Dedifferentiated amniotic fluid mesenchymal stem cell (primary cell): ENCODE measurements around the gene HELQ.
A peak's percentile ranks its signal among the peaks of the same experiment; 100 is the strongest.
"Not testable (repeated sequence)": the region's sequence is repeated elsewhere in the genome, so short reads cannot be mapped to it uniquely, and the experiment has no call there.

ENCODE experiments used
- DNase-seq: peaks from one replicate; pipeline ENCODE4 v3.0.0-alpha.2; 2016; ENCODE audit errors: extremely low spot score

Gene HELQ, protein sequence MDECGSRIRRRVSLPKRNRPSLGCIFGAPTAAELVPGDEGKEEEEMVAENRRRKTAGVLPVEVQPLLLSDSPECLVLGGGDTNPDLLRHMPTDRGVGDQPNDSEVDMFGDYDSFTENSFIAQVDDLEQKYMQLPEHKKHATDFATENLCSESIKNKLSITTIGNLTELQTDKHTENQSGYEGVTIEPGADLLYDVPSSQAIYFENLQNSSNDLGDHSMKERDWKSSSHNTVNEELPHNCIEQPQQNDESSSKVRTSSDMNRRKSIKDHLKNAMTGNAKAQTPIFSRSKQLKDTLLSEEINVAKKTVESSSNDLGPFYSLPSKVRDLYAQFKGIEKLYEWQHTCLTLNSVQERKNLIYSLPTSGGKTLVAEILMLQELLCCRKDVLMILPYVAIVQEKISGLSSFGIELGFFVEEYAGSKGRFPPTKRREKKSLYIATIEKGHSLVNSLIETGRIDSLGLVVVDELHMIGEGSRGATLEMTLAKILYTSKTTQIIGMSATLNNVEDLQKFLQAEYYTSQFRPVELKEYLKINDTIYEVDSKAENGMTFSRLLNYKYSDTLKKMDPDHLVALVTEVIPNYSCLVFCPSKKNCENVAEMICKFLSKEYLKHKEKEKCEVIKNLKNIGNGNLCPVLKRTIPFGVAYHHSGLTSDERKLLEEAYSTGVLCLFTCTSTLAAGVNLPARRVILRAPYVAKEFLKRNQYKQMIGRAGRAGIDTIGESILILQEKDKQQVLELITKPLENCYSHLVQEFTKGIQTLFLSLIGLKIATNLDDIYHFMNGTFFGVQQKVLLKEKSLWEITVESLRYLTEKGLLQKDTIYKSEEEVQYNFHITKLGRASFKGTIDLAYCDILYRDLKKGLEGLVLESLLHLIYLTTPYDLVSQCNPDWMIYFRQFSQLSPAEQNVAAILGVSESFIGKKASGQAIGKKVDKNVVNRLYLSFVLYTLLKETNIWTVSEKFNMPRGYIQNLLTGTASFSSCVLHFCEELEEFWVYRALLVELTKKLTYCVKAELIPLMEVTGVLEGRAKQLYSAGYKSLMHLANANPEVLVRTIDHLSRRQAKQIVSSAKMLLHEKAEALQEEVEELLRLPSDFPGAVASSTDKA

DNA sequence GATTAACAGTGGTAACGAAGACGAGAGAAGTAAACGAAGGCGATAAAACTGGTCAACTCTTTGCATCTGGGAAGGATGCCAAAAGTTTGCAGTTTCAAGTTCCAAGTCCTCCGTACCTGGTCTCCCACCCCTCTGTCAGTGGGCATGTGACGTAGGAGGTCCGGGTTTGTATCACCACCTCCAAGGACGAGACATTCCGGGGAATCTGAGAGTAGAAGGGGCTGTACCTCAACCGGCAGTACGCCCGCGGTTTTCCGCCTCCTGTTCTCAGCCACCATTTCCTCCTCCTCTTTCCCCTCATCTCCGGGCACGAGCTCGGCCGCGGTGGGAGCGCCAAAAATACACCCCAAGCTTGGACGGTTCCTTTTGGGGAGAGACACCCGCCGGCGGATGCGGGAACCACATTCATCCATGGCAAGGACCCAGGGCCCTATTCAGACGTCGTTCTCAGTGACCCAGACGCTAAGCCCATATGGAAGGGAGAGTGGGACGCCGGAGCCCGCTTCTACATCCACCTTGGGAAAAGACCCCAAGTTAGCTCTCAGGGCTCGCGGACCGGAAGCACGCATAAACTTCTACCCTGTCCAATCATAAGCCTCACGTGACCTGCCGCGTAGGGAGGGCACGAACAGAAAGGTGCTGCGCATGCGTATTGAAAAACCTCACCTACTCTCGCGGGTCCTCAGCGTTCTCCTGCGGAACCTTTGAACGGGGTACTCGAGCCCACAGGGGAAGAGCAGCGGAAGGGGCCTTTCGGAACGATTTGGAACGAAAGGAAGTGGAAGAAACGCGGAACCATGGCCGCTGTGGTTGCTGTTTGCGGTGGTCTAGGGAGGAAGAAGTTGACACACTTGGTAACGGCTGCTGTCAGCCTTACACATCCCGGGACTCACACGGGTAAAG lies at the start of gene HELQ, which contains the start of gene MRPS18C:
Gene HELQ (minus strand): TSS at position 543 of the 903 bp plus-strand sequence. CDS start 130 bp downstream, at position 413.
Gene MRPS18C (plus strand): TSS at position 778 of the 903 bp plus-strand sequence. CDS start 20 bp downstream, at position 798.
- peak; percentile 99 for DNase-seq

- no peak for DNase-seq
Observed at GRCh38 chr4:83504996-83505395, 49.4 kb upstream of the HELQ start.

DNA sequence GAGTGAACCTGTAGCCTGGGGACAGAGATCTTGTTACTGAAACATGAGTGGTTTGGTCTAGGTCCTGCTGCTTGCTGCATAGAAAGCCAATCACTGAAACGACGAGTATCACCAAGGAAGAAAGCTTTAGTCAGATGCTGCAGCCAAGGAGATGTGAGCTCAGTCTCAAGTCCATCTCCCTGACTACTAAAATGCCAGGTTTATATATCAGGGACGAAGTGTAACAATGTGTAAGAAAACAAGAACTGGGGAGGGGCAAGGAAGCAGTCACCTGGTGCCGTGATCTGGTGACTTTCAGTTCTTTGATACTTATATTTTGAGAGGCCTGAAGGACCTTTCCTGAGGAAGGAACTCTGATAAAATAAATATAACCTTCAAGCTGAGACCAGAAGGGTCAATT lies 48.9 kb upstream of the HELQ start:
- DNase-seq = no peak

- no peak for DNase-seq
Observed at GRCh38 chr4:83503974-83504373, 48.4 kb upstream of the HELQ start.

DNA sequence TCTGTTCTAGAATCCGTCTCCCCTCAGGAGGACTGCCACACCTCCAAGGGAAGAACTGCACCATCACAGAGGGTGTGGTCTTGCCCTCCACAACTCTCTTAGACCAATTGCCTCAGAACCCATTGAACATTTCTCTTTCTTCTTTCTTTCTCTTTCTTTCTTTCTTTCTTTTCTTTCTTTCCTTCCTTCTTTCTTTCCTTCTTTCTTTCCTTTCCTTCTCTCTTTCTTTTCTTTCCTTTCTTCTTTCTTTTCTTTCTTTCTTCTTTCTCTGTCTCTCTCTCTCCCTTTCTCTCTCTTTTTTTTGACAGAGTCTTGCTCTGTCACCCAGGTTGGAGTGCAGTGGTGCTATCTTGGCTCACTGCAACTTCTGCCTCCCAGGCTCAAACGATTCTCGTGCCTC lies 46.0 kb upstream of the HELQ start:
- DNase-seq = not testable (repeated sequence)

GRCh38 chr4:83498187-83498586 lies 42.6 kb upstream of the HELQ start:
- DNase-seq = no peak

GRCh38 chr4:83496085-83496917 lies 40.7 kb upstream of the HELQ start:
- DNase-seq = not testable (repeated sequence)

- no peak for DNase-seq
Observed at GRCh38 chr4:83490876-83491450, 35.3 kb upstream of the HELQ start.

DNA sequence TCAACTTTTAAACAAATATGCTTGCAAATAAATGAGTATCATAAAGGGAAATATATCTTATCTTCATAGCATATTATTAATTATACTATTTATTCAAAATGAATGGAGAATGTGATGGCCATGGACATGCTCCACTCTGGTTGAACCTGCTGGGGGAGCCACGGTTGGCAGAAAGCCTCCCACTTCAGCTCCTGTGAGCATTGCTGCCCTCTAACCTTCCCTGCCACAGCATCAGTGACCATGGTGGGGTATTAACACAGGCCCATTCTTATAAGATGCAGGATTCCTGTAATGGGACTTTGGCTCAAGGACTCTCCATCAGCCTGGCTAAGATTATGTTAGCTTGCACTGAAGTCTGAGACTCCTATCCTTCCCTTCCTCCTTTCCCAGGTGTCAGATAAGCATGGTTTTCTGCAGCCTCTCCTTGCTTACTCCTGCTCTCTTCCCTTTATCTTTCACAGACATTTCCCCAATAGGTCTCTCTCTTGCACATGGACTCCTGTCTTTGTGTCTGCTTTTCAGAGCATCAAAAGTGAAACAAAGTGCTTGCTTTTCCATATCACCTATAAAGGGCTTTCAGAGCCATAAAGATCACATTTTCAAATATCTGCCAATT lies 34.2 kb upstream of the HELQ start:
- no peak for DNase-seq

GRCh38 chr4:83486457-83487129 lies 31.0 kb upstream of the HELQ start:
- no peak for DNase-seq

DNA sequence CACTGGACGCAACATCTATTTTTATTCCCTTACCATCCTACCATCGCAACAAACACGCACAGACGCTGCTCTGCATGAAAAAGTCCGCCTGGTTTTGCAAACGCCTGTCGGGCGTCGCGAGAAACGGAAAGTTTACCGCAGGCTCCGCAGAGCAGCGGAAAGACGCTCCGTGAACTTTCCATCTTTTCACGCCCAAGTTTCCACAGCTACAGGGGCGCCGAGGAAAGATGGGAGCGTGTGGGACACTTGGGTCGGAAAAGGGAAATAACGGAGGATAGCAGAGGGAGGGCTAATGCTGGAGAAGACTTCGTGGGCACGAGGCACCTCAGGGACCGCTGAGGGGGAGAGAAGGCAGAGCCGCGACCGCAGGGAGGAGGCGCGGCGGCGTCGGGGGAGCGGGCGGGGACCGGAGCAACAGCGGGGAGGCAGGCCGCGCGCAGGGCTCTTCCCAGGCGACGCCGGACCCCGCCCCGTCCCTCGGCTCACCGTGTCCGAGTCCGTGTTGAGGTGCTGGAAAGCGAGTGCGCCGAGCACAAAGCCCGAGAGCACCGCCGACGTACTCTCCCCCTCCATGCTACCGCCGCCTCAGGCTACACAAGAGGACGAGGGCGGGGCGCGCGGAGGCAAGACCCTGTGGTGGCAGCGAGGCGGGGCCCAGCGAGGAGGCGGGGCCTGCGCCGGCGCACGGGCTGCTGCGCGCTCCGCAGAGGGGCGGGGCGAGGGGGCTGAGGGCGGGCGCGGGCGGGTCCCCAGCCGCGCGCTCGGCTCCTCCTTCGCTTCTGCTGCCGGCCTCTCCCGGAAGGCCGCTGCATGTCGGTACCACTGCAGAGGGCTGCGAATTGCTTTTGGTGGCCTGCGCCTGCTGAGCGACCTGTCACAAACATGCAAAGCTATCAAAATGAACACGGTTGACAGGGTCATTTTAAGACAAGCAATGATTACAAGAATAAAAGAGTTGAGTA lies 29.2 kb upstream of the HELQ start, which contains the start of gene ABRAXAS1:
Gene ABRAXAS1 (minus strand): TSS at position 601 of the 962 bp plus-strand sequence. CDS start 28 bp downstream, at position 573.
- peak; percentile 92 for DNase-seq

DNA sequence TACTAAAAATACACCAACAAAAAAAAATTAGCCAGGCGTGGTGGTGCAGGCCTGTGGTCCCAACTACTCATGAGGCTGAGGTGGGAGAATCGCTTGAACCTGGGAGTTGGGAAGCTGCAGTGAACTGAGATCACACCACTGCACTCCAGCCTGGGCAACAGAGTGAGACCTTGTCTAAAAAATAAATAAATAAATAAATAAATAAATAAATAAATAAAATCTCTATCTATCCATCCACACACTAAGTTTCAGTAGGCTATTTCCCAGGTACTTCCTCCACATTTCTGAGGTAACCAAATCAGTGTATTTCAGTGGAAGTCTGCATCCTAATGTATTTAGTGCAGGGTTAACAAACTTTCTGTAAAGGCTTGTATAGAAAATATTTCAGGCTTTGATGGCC lies 18.3 kb upstream of the HELQ start:
- no peak for DNase-seq

- no peak for DNase-seq
Observed at GRCh38 chr4:83473423-83473822, 17.8 kb upstream of the HELQ start.

- no peak for DNase-seq
Observed at GRCh38 chr4:83456184-83456501, 520 bp upstream of the HELQ start.

DNA sequence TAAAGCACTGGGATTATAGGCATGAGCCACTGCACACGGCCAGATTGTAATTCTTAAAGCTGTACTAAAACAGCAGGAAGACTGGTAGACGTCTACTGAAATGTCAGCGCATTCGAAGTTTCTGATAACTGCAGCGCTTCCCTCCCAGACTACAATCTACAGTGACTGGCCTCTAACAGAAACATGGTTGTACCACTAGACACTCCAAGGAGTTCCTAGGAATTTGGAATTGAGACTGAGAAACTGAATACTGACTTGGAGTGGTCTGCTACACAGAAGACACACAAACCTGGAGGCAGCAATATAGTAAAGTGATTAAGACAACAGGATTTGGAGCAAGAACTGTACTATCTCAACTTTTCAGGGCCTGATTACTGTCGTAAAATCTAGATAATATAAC lies 937 bp downstream of the HELQ start:
- no peak for DNase-seq

- no peak for DNase-seq
Observed at GRCh38 chr4:83449009-83449408, 6.6 kb downstream of the HELQ start.

DNA sequence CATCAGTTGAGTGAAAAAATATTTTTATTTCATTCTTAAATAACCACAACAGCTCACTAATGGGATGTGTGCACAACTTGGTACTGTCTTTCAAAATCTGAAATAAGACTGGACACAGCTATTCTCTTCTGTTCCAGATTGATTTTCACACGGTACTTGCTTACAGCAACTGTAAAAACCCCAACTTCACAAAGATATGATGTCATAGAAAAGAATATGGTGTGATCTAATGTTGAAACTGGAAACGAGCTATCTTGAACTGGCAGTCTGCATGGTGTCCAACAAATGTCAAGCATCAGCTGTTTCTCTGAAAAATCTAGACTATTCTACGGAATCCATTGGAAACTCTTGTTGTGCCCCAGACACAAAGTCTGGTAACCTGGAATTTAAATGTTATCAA lies 14.7 kb downstream of the HELQ start:
- DNase-seq = no peak
